ENCODE measurements around the gene KRT15. TPM values are rescaled to one million over a fixed set of nuclear protein-coding genes. Genes with fewer than 3 reads are reported as not detected.
A peak's percentile ranks its signal among the peaks of the same experiment; 100 is the strongest.

KRT15 gene
- total and polyA plus RNA-seq, 9 of the 15 experiments (the other 6 are each of a cell fraction or from before 2014, with no cell fraction given) = 0.28 to 4.4 (median 0.56) TPM

DNA sequence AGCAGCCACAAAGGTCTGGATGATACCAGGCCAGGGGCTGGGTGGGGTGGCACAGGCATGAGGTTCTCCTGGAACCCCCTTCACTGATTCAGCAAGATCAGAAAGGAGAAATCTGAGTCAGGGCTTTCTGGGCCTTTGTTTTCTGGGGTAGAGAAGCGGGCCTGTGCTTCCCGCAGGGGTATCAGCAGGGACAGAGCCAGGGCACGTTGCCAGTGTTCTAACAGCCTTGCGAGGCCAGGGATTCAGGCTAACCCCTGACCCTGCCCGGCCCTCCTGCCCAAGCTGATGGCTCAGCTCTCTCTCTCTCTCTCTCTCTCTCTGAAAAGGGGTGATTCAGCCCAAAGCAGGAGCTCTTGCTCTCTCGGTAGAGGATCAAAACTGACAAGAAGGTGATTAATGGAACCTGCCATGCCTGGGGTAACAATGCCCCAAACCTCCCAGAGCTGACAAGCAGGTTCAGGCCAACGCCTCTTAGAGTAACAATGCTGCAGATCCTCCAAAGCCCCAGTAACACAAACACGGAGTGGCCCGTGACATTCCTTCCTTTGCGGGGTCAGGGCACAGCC, 11.3 kb downstream of the KRT15 start:
- TF ChIP-seq, protein P1, sequence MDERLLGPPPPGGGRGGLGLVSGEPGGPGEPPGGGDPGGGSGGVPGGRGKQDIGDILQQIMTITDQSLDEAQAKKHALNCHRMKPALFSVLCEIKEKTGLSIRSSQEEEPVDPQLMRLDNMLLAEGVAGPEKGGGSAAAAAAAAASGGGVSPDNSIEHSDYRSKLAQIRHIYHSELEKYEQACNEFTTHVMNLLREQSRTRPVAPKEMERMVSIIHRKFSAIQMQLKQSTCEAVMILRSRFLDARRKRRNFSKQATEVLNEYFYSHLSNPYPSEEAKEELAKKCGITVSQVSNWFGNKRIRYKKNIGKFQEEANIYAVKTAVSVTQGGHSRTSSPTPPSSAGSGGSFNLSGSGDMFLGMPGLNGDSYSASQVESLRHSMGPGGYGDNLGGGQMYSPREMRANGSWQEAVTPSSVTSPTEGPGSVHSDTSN (CRISPR knock-in tag; IDR thresholded peaks at IDR 0.05; ENCODE audit: low read depth) = no peak
- TF ChIP-seq, protein P1 (tag; conservative IDR thresholded peaks at IDR 0.05; ENCODE audit: low read depth) = peak; percentile 63
- peak; percentile 74 for TF ChIP-seq MEIS2 (IDR thresholded peaks at IDR 0.05; ENCODE audit: partially characterized antibody)
- TF ChIP-seq PHF8 (IDR thresholded peaks at IDR 0.05; ENCODE audit: borderline replicate concordance, low read length) = no peak
- Histone ChIP-seq H2AFZ (ENCODE audit: low read depth, low read length) (peak overlapping the region; percentile 33; the same call in 1 of the 2 replicates), H3K9me1 (ENCODE audit: control insufficient read depth, insufficient read depth, low read length) (no peaks in the 10 kb centered on the region), H3K4me1 (replicated peaks in 1 of 2; ENCODE audit: control insufficient read depth in 2 of 2, insufficient read depth in 2 of 2, low read length in 2 of 2) (peaks cover 39 to 44% of the 10 kb centered on the region in 2 experiments), H3K36me3 (ENCODE audit: control insufficient read depth, insufficient read depth, low read length) (no peaks in the 10 kb centered on the region; the same call in 2 of the 3 replicates), H3K27me3 (ENCODE audit: control insufficient read depth in 2 of 2, insufficient read depth in 2 of 2, low read length in 2 of 2) (no peaks in the 10 kb centered on the region), H3K9me3 (replicated peaks; ENCODE audit: control insufficient read depth, insufficient read depth, low read depth, low read length) (no peaks in the 10 kb centered on the region), H3K79me2 (ENCODE audit: control insufficient read depth, insufficient read depth, low read length) (no peaks in the 10 kb centered on the region), H3K4me2 (ENCODE audit: insufficient read depth, low read length) (no peak overlapping the region), H3K9ac (ENCODE audit: insufficient read depth in 1 of 2, low read depth in 2 of 2, low read length in 2 of 2) (peak overlapping the region in 1 of 2 experiments; percentile 31; a peak in 1 of 4 replicates), H3K27ac (ENCODE audit: extremely low read depth, low read depth, low read length) (no peak overlapping the region), H4K20me1 (replicated peaks; ENCODE audit: control insufficient read depth, insufficient read depth, low read length) (no peaks in the 10 kb centered on the region), H3K4me3 (no peak overlapping the region)
- POLR2A ChIA-PET = interaction anchor here (0.6 kb wide), 1 partner anchor 103 kb away, joined by 3 read pairs; no protein-coding TSS in a partner anchor
- BruUV-seq (replicated peaks) = no TSS peak
- WGBS (ENCODE audit: insufficient coverage, low coverage, missing lambda C conversion rate) = 37% methylated on average over 10 of the region's 10 CpGs
- no peak for DNase-seq (ENCODE audit: extremely low read depth in 1 of 4, low spot score in 3 of 4)
- intact Hi-C loops (cut with micrococcal nuclease) (no loop called here), in situ Hi-C loops (cut with MboI) (no loop called here)
- CTCF ChIA-PET (ENCODE audit: low intra/inter-chr PET ratio) = no interaction called here
- no peak for FAIRE-seq
- no peak for ATAC-seq
